SK-N-SH (cell line): ENCODE measurements around the gene MRM3. TPM values are rescaled to one million over a fixed set of nuclear protein-coding genes. Genes with fewer than 3 reads are reported as not detected.

Source experiments
- CTCF ChIA-PET: fragments of 300-600, 350-600 bp; formaldehyde crosslinking; extraction: SDS; loops from one replicate; lab custom pipeline; 2021; lab: Yijun Ruan, JAX
- POLR2A ChIA-PET: fragments of 350-600 bp; sonication (Branson Sonifier 250); formaldehyde crosslinking; extraction: SDS; loops from one replicate; lab custom pipeline; 2020; ENCODE audit warnings: antibody characterized with exemption, inconsistent platforms; lab: Yijun Ruan, JAX
- DNase-seq: peaks from one replicate; pipeline ENCODE4 v3.0.0; 2012
- H2AFZ ChIP-seq: fragments of 200-600 bp; sonication (generic); 2 replicates; pipeline ENCODE4 v1.8.1; 2016; ENCODE audit warnings: antibody characterized with exemption, mild to moderate bottlenecking, low read depth
- H3F3A ChIP-seq: fragments of 200-600 bp; sonication (generic); replicated peaks from 2 replicates; pipeline ENCODE3; 2016; ENCODE audit warnings: antibody characterized with exemption, mild to moderate bottlenecking; ENCODE audit not compliant: insufficient read depth
- H3K27ac ChIP-seq, 2 experiments: fragments of 200-500 bp in 1 of 2; fragments of 200-600 bp in 1 of 2; sonication (Bioruptor generic) in 1 of 2; sonication (generic), shearing (Covaris generic) in 1 of 2; 2 replicates each; pipeline versions ENCODE4 v1.5.1 to v1.6.1; 2014 to 2016; ENCODE audit warnings: low read depth in 2 of 2, inconsistent platforms in 1 of 2, low read length in 1 of 2, mild to moderate bottlenecking in 1 of 2, mixed read lengths in 1 of 2
- H3K27me3 ChIP-seq: fragments of 200-600 bp; sonication (generic), shearing (Covaris generic); 2 replicates; pipeline ENCODE4 v1.6.1; 2016; ENCODE audit warnings: mixed run types; ENCODE audit not compliant: insufficient read depth
- H3K36me3 ChIP-seq, 2 experiments: fragments of 200-500 bp in 1 of 2; fragments of 200-600 bp in 1 of 2; sonication (Bioruptor generic) in 1 of 2; sonication (generic) in 1 of 2; replicated peaks in 1 of 2; 2 replicates each; pipeline versions ENCODE3 to v1.5.1; 2014 to 2016; ENCODE audit warnings: low read length in 1 of 2, mild to moderate bottlenecking in 1 of 2; ENCODE audit not compliant: insufficient read depth in 2 of 2, control insufficient read depth in 1 of 2
- H3K4me1 ChIP-seq, 2 experiments: fragments of 200-500 bp in 1 of 2; fragments of 200-600 bp in 1 of 2; sonication (Bioruptor generic) in 1 of 2; sonication (generic), shearing (Covaris generic) in 1 of 2; 2 replicates each; pipeline versions ENCODE4 v1.5.1 to v1.6.1; 2014 to 2016; ENCODE audit warnings: low read depth in 1 of 2, low read length in 1 of 2, mixed run types in 1 of 2; ENCODE audit not compliant: insufficient read depth in 2 of 2, control insufficient read depth in 1 of 2
- H3K4me2 ChIP-seq: fragments of 200-600 bp; sonication (generic), shearing (Covaris generic); 2 replicates; pipeline ENCODE4 v1.6.1; 2017; ENCODE audit warnings: mixed run types
- H3K4me3 ChIP-seq, 2 experiments: fragments of 200-500 bp in 1 of 2; fragments of 200-600 bp in 1 of 2; sonication (Bioruptor generic) in 1 of 2; sonication (generic), shearing (Covaris generic) in 1 of 2; 2 replicates each; pipeline versions ENCODE4 v1.5.1 to v1.8.1; 2014 to 2016; ENCODE audit warnings: low read depth in 2 of 2, inconsistent platforms in 1 of 2, low read length in 1 of 2, mild to moderate bottlenecking in 1 of 2, mixed read lengths in 1 of 2, moderate library complexity in 1 of 2
- H3K79me2 ChIP-seq: fragments of 200-600 bp; sonication (generic); 2 replicates; pipeline ENCODE4 v1.8.1; 2017; ENCODE audit warnings: mild to moderate bottlenecking; ENCODE audit not compliant: insufficient read depth
- H3K9ac ChIP-seq: fragments of 200-600 bp; sonication (generic); 2 replicates; pipeline ENCODE4 v1.6.1; 2017; ENCODE audit warnings: mixed run types
- H3K9me2 ChIP-seq: fragments of 200-600 bp; sonication (generic); 2 replicates; pipeline ENCODE4 v1.6.1; 2017; ENCODE audit warnings: mixed run types
- H3K9me3 ChIP-seq: fragments of 200-600 bp; sonication (generic); 2 replicates; pipeline ENCODE4 v1.6.1; 2017; ENCODE audit warnings: mixed run types, mild to moderate bottlenecking, moderate library complexity
- H4K20me1 ChIP-seq: fragments of 200-600 bp; sonication (generic); 2 replicates; pipeline ENCODE4 v1.6.1; 2017; ENCODE audit warnings: mild to moderate bottlenecking, mixed run types; ENCODE audit not compliant: insufficient read depth
- CHD2 ChIP-seq: fragments of 150-350 bp; IDR thresholded peaks from 2 replicates; pipeline ENCODE4 v1.6.1; 2018; ENCODE audit warnings: low read length; ENCODE audit not compliant: partially characterized antibody
- ELF1 ChIP-seq: IDR thresholded peaks from 2 replicates; pipeline ENCODE4 v1.4.0; 2012
- EP300 ChIP-seq, 2 experiments: IDR thresholded peaks; 2 replicates each; pipeline versions ENCODE4 v1.4.0 to v1.6.1; 2012; ENCODE audit warnings: borderline replicate concordance in 1 of 2, low read depth in 1 of 2, low read length in 1 of 2
- EZH2phosphoT487 ChIP-seq: fragments of 200-600 bp; sonication (generic); IDR thresholded peaks from 2 replicates; pipeline ENCODE4 v1.6.1; 2017; ENCODE audit warnings: low read depth, mixed run types, mild to moderate bottlenecking, antibody characterized with exemption, moderate library complexity, borderline replicate concordance
- FOXM1 ChIP-seq: IDR thresholded peaks from 2 replicates; pipeline ENCODE4 v1.4.0; 2012; ENCODE audit warnings: low read depth, mild to moderate bottlenecking
- GABPA ChIP-seq: IDR thresholded peaks from 2 replicates; pipeline ENCODE4 v1.4.0; 2012; ENCODE audit warnings: low read depth, mild to moderate bottlenecking
- JUND ChIP-seq: IDR thresholded peaks from 2 replicates; pipeline ENCODE4 v1.4.0; 2012
- MEF2A ChIP-seq: IDR thresholded peaks from 2 replicates; pipeline ENCODE4 v1.4.0; 2012; ENCODE audit warnings: low read depth, borderline replicate concordance
- MXI1 ChIP-seq: IDR thresholded peaks from 2 replicates; pipeline ENCODE4 v1.6.1; 2012; ENCODE audit warnings: mild to moderate bottlenecking, low read depth, low read length, improper control_type of control experiment
- NFIC ChIP-seq: IDR thresholded peaks from 2 replicates; pipeline ENCODE4 v1.4.0; 2012; ENCODE audit warnings: borderline replicate concordance
- NRF1 ChIP-seq: IDR thresholded peaks from 2 replicates; pipeline ENCODE4 v1.6.1; 2012; ENCODE audit warnings: low read depth, mild to moderate bottlenecking, low read length
- PBX3 ChIP-seq: IDR thresholded peaks from 2 replicates; pipeline ENCODE4; 2012
- POLR2AphosphoS5 ChIP-seq: IDR thresholded peaks from 2 replicates; pipeline ENCODE4 v1.6.1; 2012; ENCODE audit warnings: low read depth, low read length
- RAD21 ChIP-seq: IDR thresholded peaks from 2 replicates; pipeline ENCODE4 v1.6.1; 2012; ENCODE audit warnings: mild to moderate bottlenecking, low read length
- REST ChIP-seq: IDR thresholded peaks from 2 replicates; pipeline ENCODE4 v1.6.1; 2012; ENCODE audit warnings: mild to moderate bottlenecking, low read depth, low read length, moderate library complexity
- RFX5 ChIP-seq: IDR thresholded peaks from 2 replicates; pipeline ENCODE4 v1.6.1; 2012; ENCODE audit warnings: mild to moderate bottlenecking, improper control_type of control experiment, low read length
- RXRA ChIP-seq: IDR thresholded peaks from 2 replicates; pipeline ENCODE4 v1.4.0; 2012; ENCODE audit warnings: low read depth, mild to moderate bottlenecking, borderline replicate concordance
- SMC3 ChIP-seq: IDR thresholded peaks from 2 replicates; pipeline ENCODE4 v1.6.1; 2012; ENCODE audit warnings: low read depth, low read length, improper control_type of control experiment
- TAF1 ChIP-seq: IDR thresholded peaks from 2 replicates; pipeline ENCODE4 v1.6.1; 2012; ENCODE audit warnings: low read depth, mild to moderate bottlenecking, low read length, moderate library complexity, borderline replicate concordance
- ZBTB33 ChIP-seq: IDR thresholded peaks from 2 replicates; pipeline ENCODE4 v1.4.0; 2012; ENCODE audit warnings: low read depth, borderline replicate concordance
- WGBS: methylation state at CpG from one replicate; pipeline ENCODE4 v1.1.6; 2017; ENCODE audit warnings: low lambda C conversion rate; 5-methylcytosine and 5-hydroxymethylcytosine counted together
- polyA plus RNA-seq, 3 experiments: library from polyadenylated mRNA; depleted of rRNA; stranded (reverse); fragments of >200 nt; gene quantifications; 2 replicates each; pipeline ENCODE4 v1.2.3, GENCODE V29; 2012

MRM3 gene
- polyA plus RNA-seq, 1 of the 3 experiments (the other 2 are of a cell fraction) = 16.4 TPM

- no peaks in the 10 kb centered on the region; the same call in 1 of the 2 replicates for H3K79me2 ChIP-seq
- no peak overlapping the region for H3K4me3 ChIP-seq
- ChIA-PET POLR2A (interaction anchor here (1.1 kb wide), 1 partner anchor 10 kb away, joined by 4 read pairs; the partner anchor contains the start of genes GLOD4 and MRM3), CTCF (interaction anchor here (0.7 to 9.2 kb wide), 3 partner anchors 189 to 206 kb away, joined by 5 to 69 read pairs (median 8); partner anchors contain the start of genes NXN and TIMM22)
- no peak overlapping the region for H3K9ac ChIP-seq
- no peak for DNase-seq
- TF ChIP-seq RXRA (no peak), CHD2 (no peak), SMC3 (no peak), JUND (no peak), NFIC (no peak), MXI1 (no peak), FOXM1 (no peak), MEF2A (no peak), RFX5 (no peak), EP300 (IDR thresholded peaks at IDR 0.05; ENCODE audit: borderline replicate concordance in 1 of 2, low read depth in 1 of 2, low read length in 1 of 2) (no peak), EZH2phosphoT487 (no peak), POLR2AphosphoS5 (no peak), NRF1 (no peak), GABPA (no peak), RAD21 (no peak)
- no peak overlapping the region for H3K4me2 ChIP-seq
- 96% methylated on average over 19 of the region's 19 CpGs for WGBS
- peaks cover 17 to 34% of the 10 kb centered on the region in 2 experiments for H3K36me3 ChIP-seq
- H3K27me3 ChIP-seq = no peaks in the 10 kb centered on the region
- H4K20me1 ChIP-seq = no peaks in the 10 kb centered on the region
- H3K4me1 ChIP-seq = peaks cover 0 to 6% of the 10 kb centered on the region in 2 experiments; a peak in 1 of 4 replicates
- H3F3A ChIP-seq = no peaks in the 10 kb centered on the region
- no peaks in the 10 kb centered on the region for H3K9me2 ChIP-seq
- H3K9me3 ChIP-seq = no peaks in the 10 kb centered on the region
- H2AFZ ChIP-seq = no peak overlapping the region
- H3K27ac ChIP-seq = no peak overlapping the region
These were observed 9.7 kb downstream of the MRM3 start for GRCh38 chr17:791829-792228.

- POLR2A ChIA-PET = interaction anchor here (1.1 kb wide), 1 partner anchor 10 kb away, joined by 4 read pairs; the partner anchor contains the start of genes GLOD4 and MRM3
- Histone ChIP-seq H4K20me1 (no peaks in the 10 kb centered on the region), H3K4me3 (no peak overlapping the region), H3K27ac (no peak overlapping the region), H3K36me3 (peaks cover 17 to 34% of the 10 kb centered on the region in 2 experiments), H2AFZ (no peak overlapping the region), H3K9me2 (no peaks in the 10 kb centered on the region), H3K4me2 (no peak overlapping the region), H3F3A (no peaks in the 10 kb centered on the region), H3K79me2 (no peaks in the 10 kb centered on the region), H3K9me3 (no peaks in the 10 kb centered on the region), H3K27me3 (no peaks in the 10 kb centered on the region), H3K9ac (no peak overlapping the region), H3K4me1 (peaks cover 0 to 6% of the 10 kb centered on the region in 2 experiments; a peak in 1 of 4 replicates)
- CTCF ChIA-PET = interaction anchor here (1.2 to 9.2 kb wide), 2 partner anchors 188 to 205 kb away, joined by 8 to 69 read pairs; partner anchors contain the start of genes NXN and TIMM22
- no peak for DNase-seq
- 78% methylated on average over 7 of the region's 9 CpGs for WGBS
- TF ChIP-seq MXI1 = no peak
- TF ChIP-seq EZH2phosphoT487 = no peak
- TF ChIP-seq POLR2AphosphoS5 = no peak
- TF ChIP-seq RXRA = no peak
- TF ChIP-seq REST = no peak
- TF ChIP-seq TAF1 = no peak
- no peak for TF ChIP-seq RAD21
- TF ChIP-seq NRF1 = no peak
- TF ChIP-seq EP300 (IDR thresholded peaks at IDR 0.05; ENCODE audit: borderline replicate concordance in 1 of 2, low read depth in 1 of 2, low read length in 1 of 2) = no peak
- TF ChIP-seq ZBTB33 = no peak
- no peak for TF ChIP-seq PBX3
- TF ChIP-seq ELF1 = no peak
These were observed 10.1 kb downstream of the MRM3 start for GRCh38 chr17:792277-792676.
